Myocyte (in vitro differentiated cells): ENCODE results near the gene KHDC4. TPM values are rescaled to one million over a fixed set of nuclear protein-coding genes. Genes with fewer than 3 reads are reported as not detected.
A peak's percentile ranks its signal among the peaks of the same experiment; 100 is the strongest.
"Not testable (repeated sequence)": the region's sequence is repeated elsewhere in the genome, so short reads cannot be mapped to it uniquely, and the experiment has no call there.

Experiments
- DNase-seq: peaks from one replicate; pipeline ENCODE4 v3.0.0-alpha.2; 2012; ENCODE audit warnings: low read depth
- total RNA-seq: library from RNA; depleted of rRNA; stranded (reverse); fragments of >200 nt; gene quantifications from 2 replicates; pipeline ENCODE4 v1.2.3, GENCODE V29; 2014

Gene KHDC4
- total RNA-seq, 1 donor from 2014 or later, result 50.6 TPM

DNA sequence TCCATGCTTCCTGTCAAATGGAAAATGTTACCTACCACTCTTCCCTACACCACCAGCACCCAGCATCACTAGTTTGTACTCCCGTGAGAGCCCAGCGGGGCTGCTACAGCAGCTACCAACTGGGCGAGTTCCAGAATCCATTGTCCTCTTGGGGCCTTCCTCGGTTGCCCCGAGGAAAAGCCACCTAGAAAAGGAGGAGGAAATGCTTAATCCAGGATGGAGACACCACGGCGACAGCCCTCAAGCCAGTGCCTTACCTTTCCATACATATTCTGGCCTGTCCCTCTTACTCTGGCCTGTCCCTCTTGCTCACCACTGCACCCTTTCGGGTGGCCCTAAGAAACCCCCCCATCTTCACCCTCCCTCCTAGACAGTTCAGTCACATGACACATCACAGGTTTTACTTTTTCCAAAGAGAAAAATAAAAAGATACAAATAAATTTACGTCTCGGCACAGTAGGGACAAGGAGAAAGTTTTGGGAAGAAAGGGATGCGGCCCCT lies 23.5 kb downstream of the KHDC4 start:
- DNase-seq, result peak; percentile 65

DNA sequence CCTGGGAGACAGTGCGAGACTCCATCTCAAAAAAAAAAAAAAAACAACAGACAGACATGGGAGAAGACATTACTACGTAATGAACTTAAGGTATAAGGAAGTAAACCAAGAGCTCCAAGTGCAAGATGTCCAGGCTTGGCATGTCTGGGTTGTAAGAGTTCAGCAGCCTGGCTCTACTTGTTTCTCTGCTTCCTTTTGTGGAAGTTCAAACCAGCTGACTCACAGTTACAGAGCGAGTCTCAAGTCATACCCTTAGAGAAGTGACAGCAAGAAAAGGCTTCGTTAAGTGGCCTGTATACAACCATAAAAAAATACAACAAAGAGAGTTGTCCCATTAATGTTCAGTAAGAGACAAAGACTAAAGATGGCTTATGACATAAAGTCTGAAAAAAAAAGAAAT lies 24.3 kb downstream of the KHDC4 start:
- DNase-seq, result peak; percentile 46

DNA sequence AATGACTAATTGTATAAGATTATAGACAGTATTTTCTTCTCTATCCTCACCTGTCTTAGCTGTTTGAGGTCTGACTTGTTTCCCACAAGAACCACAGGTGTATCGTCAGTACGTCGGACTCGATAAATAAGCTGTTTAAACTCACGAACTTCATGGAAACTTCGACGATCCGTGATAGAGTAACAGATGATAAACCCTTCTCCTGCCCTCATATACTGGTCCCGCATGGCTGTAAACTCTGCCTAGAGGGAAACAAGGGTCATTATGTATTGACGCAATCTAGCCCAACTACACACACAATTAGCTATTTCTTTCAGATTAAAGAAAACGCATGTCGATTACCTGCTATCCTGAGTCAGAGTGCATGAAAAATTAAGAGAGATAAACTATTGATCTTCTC lies 30.0 kb downstream of the KHDC4 start:
- no peak for DNase-seq

DNA sequence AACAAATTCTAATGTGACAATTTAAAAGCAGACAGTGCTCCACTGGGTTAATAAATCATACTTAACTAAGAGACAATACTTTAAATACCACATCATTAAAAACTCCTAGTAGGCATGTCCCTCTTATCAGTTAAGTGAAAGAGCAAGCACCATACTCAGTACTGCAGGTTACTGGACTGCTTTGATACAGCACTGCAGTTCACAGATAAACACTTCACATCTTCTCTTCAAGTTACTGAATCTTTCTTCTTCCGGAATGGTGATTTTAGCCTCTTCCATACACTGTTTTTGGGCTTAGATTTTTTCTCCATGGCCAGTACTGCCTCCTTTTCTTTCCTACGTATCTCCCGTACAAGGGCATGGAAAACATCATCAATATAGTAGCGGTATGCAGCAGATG lies 34.1 kb downstream of the KHDC4 start:
- no peak for DNase-seq

DNA sequence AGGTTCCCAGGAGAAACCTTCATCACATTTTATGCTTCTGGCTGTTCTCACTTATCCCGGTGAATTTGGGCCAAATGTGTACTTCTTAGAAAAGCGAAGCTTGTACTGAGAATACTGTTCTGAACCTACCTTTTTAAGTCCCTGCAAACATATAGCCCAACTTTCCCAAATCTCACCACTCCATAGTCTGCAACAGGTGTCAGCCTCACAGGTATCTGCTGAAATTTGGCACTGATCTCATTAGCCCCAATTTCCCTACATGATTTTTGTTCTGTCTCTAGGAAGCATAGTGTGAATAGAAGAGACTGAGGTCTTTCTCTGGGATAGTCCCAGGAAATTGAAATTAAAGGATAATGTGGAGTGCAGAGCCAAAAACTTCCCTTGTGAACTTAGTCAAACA lies 34.5 kb downstream of the KHDC4 start:
- DNase-seq, result no peak

DNA sequence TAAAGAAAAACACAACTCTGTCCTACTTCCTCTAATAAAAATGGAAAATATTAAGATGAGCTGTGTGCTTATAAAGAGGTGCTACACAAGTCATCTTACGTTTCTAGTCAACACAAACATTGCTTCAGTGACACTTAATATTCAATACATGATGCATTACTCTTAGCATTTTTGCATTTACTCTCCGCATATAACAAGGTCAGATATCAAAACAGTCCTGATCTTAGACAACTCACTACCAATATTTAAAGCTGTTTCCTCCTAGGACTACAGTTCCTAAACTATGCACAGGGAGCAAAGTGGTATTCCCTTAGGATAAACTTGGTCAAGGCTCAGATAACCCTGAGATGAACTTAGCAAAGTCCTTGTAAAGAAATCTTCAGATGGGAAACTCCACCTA lies 35.3 kb downstream of the KHDC4 start:
- DNase-seq, result no peak

DNA sequence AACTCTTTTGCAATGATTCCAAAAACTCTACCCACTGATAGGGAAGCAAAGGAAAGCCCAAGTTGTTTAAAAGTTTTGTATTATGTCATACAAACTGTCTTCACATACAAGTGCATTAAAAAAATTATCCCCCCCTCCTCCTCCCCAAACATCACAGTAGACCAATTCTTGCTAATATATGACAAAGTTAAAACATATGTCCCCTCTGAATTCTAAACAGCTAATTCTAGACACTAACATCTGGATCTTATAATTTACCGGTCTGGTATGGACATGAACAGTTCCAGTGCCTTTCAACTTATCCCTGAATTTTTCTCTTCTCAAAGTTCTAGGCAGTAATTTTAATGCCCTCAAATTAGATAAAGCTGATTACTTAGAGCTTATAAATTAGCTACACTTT lies 36.5 kb downstream of the KHDC4 start:
- no peak for DNase-seq

DNA sequence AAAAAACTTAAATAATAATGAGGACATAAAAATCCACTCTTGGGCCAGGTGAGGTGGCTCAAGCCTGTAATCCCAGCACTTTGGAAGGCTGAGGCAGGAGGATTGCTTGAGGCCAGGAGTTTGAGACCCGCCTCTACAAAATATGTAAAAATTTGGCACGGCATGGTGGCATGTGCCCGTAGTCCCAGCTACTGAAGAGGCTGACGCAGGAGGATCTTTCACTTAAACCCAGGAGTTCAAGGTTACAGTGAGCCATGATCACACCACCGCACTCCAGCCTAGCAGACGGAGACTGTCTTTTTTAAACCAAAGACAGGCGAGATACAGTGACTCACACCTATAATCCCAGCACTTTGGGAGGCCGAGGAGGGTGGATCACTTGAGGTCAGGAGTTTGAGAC lies 37.7 kb downstream of the KHDC4 start:
- DNase-seq, result not testable (repeated sequence)

DNA sequence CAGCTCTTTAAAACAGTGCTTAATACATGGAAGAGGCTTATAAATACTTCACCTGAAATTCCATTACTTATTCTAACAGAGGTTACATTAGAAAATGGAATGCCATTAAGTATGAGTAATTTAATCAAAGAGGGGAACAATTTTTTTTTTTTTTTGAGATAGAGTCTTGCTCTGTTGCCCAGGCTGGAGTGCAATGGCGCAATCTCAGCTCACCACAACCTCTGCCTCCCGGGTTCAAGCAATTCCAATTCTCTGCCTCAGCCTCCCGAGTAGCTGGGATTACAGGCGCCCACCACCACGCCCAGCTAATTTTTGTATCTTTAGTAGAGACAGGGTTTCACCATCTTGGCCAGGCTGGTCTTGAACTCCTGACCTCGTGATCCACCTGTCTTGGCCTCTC lies 38.6 kb downstream of the KHDC4 start:
- DNase-seq, result not testable (repeated sequence)

DNA sequence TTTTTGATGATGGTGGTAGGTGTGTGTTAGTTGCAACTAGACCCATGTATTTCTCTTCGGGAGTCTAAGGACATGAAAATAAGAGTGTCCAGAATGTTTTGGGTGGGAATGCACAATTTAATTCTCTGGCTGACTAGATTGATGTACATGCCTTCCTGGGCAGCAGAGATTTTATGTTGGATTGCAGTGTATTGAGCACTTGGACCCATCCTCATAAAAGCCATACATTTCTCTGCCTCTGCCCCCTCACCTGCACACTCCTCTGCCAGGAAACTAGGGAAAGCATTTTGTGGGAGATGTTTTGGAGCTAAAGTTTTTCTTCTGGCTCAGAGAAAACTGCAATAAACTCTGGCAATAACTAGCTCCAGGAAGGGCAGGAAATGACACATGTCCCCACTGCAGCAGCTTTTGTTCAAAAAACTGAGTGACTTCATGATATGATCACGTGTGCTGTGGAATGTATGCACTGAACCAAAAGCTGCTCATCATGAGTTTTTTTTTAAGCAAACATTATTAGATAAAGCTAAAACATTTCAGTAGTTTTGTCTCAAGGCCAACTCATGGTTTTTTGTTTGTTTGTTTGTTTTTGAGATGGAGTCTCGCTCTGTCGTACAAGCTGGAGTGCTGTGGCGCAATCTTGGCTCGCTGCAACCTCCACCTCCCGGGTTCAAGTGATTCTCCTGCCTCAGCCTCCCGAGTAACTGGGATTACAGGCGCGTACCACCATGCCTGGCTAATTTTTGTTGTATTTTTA lies 40.6 kb downstream of the KHDC4 start:
- peak; percentile 40 for DNase-seq

DNA sequence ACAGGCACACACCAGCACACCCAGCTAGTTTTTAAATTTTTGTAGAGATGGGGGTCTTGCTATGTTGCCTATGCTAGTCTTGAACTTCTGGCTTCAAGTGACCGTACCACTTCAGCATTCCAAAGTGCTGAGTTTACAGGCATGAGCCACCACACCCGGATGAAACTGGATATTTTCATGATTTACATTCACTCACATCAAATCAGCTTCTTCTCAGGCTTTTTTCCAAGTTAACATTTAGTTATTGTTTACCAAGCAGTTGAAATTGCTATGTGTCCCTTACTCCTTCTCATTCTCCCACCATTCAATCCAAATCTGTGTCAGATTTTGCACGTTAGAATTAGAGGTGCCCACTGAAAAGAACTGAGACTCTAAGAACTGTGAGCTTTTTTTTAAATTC lies 41.4 kb downstream of the KHDC4 start:
- DNase-seq, result peak; percentile 48

DNA sequence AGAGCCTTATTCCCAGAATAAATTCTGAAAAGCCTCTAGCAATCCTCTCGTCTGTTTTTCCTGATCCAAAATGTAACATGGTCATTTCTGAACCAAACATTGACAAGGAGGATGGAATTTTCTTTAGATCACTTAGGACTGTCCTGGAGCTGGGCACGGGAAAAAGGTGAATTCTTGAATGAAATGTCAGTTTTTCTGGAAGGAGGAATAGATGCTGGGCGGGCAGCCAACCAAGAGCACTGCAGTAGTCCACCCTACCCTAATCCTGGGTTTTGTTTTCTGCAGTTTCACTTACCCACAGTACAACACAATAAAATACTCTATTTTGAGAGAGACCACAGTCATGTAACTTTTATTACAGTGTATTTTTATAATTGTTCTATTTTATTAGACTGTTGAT lies 44.0 kb downstream of the KHDC4 start:
- no peak for DNase-seq

DNA sequence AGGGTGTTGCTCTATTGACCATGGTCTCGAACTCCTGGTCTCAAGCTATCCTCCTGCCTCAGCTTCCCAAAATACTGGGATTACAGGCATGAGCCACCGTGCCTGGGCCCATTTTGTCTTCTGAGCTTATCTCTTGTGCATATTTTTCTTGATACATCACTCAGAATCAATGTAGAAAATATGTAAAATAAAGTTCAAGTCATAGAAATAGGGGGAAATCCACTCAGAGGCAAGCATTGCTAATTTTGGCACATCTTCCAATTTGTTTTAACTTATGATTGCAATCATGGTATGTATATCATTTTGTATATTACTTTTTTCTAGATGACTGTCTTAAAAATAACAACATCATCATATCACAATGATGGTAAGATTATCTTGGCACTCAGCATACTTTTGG lies 44.6 kb downstream of the KHDC4 start:
- no peak for DNase-seq

DNA sequence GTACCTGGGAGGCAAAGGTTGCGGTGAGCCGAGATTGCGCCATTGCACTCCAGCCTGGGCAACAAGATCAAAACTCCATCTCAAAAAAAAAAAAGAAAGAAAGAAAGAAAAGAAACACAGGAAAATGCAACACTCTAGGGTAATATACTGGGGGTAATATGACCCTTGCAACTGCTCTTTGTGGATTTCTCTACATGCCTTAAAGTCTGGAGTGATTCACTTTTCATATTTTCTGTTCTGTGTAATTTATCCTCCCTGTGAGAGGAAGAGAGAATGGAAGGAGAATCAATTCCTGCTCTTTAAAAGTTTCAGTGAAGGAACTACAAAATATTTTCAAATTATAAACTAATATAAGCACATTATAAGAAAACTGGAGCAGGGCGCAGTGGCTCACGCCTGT lies 45.7 kb downstream of the KHDC4 start:
- DNase-seq, result peak; percentile 34

DNA sequence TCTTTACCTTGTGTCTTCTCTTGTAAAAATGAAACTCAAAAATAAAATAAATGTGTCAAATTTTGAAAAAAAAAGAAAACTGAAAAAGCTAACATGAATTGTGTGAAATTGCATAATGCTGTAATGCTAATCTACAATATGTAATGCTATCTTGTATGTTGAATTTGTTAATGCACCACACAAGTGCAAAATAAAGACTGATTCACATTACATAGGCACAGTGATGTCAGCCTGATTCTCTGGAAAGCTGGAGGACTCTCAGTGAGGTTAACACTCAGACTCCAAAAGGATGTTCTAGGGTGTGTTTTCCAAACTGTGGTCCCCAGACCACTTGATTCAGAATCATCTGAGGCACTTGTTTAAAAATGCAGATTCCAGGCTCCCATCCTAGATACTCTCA lies 49.2 kb downstream of the KHDC4 start:
- no peak for DNase-seq

DNA sequence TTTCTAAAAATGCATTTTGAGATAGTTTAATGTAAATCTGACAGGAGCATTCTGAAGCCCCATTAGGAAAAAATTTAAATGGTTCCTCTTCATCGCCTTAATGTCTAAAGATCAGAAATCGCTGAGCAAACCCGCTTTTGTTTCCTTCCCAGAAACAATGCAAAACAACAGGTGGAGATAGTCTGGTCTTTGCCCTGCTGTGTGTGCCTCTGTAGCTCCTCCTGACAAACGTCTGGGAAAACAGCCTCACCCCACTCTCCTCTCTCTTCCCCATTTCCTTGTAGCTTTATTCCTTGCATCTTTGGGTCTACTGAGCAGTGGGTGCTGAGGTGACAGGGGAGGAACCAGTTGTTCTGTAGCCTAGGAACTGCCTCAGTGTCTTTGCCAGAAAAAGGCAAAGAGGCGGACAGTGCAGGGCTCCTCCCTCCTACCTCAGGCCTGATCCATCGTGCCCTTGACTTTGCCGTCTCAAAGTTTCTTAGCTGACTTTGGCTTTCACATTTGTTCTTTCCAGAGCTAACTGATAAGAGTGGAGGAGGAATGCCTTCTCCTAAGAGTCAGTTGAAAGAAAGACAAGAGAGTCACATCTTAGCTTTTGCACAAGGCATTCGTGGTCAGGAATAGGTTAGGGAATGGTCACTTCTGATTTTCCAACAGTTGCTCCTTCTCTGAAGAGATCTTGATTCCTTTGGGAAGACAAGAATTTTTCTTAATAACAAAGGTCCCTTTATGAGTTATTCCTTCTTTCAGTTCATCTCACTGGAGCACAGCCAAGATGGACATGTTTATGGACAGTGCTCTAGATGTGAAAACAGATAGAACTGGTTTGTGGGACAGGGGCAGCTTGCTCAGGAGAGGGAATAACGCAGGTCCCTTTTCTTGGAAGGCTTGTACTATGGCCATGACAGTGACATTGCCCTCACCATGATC lies 49.9 kb downstream of the KHDC4 start:
- DNase-seq, result peak; percentile 59

DNA sequence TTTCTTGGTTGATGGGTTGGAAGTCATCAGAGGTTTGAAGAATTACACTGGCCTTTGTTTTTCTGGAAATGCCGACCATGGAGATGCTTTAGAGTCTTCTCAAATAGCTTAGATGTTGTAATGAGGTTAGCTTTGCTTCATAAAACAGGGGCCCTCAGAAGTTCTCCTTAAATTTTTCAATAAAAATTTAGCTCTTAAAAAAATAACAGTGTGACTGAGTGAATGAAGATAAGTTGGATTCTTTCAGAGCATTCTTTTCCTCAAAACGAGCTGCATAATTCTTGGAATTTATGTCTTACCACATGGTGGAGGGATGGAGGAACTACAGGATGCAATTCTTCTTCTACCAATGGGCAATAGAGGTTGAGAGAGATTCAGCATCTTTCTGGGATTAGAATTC lies 51.4 kb downstream of the KHDC4 start:
- DNase-seq, result no peak

DNA sequence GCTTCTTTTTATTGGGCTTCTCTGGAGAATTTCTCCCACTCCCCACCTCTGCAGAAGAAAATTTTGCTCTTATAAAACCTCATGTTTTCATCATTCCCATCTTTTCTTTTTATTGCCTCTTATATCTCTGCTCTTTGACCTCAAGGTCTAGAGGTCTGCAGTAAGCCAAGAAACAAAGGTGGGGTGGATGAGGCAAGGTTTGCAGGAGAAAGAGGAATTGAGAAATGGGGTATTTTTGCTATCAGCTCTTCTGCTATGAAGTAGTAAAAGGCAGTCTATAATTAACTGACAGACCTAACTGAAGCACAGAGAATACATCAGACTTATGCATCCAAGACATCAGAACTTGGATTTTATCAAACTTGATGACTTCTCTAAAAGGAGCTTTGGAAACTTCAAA lies 52.0 kb downstream of the KHDC4 start:
- DNase-seq, result no peak

DNA sequence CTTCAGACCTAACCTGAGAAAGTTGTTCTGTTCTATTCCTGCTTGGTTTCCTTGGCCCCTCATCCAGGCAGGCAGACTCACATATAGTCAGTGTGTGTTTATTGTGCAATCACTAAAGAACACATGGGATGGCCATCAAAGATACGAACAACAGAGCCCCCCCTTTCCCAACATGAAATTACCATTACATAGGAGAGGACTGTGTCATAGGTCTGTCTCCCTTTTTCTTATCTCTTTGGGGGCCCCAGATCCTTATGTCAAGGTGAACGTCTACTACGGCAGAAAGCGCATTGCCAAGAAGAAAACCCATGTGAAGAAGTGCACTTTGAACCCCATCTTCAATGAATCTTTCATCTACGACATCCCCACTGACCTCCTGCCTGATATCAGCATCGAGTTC lies 53.3 kb downstream of the KHDC4 start:
- no peak for DNase-seq

DNA sequence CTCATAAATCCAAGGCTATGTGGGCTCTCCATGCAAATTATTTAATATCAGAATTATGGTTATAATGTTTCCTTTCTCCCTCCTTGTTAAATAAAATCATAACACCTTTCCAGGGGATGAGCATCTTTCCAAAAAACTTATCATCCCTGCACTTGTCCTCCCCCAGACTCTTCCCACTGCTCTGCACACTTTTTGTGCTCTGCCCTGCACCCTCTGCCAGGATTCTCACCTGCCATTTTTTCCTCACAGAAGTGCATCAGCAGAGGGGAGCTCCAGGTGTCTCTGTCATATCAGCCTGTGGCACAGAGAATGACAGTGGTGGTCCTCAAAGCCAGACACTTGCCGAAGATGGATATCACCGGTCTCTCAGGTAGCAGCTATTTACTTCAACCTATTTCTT lies 54.0 kb downstream of the KHDC4 start:
- DNase-seq, result no peak

DNA sequence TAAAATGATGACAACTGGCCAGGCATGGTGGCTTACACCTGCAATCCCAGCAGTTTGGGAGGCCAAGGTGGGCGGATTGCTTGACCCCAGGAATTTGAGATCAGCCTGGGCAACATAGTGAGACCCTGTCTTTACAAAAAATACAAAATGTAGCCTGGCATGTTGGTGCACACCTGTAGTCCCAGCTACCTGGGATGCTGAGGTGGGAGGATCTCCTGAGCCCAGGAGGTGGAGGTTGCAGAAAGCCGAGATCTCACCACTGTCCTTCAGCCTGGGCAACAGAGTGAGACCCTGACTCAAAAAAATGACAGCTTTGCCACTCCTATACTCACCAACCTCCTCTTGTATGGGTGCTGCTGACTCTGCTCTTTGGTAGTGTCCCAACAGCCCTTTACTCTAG lies 56.3 kb downstream of the KHDC4 start:
- no peak for DNase-seq

DNA sequence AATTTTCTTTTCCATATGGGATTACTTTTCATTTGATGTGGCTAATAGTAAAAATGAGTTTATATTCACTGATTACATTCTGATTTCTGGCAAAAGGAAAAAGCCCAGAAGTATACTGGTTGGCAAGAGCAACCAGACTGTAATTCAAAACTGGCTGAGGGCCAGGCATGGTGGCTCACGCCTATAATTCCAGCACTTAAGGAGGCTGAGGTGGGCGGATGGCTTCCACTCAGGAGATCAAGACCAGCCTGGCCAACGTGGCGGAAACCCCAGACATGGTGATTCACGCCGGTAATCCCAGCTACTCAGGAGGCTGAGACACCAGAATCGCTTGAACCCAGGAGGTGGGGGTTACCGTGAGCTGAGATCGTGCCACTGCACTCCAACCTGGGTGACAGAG lies 60.4 kb downstream of the KHDC4 start:
- no peak for DNase-seq
